SU-DHL-6 (cell line): Measurements from ENCODE around the gene SYNE4.

ENCODE experiments used
- H2AFZ ChIP-seq: fragments of 200-600 bp; sonication (generic); 2 replicates; pipeline ENCODE4 v1.6.1; 2014; ENCODE audit warnings: low read depth, mild to moderate bottlenecking, moderate library complexity, mixed read lengths, antibody characterized with exemption, low read length; ENCODE audit not compliant: severe bottlenecking
- H3F3A ChIP-seq: fragments of 200-600 bp; shearing (Covaris generic); 2 replicates; pipeline ENCODE4 v1.6.0; 2016; ENCODE audit warnings: antibody characterized with exemption, mild to moderate bottlenecking; ENCODE audit not compliant: insufficient read depth
- H3K27ac ChIP-seq: fragments of 200-600 bp; sonication (generic); 2 replicates; pipeline ENCODE4 v1.5.1; 2016; ENCODE audit warnings: low read depth, mild to moderate bottlenecking, low read length, moderate library complexity, mixed read lengths
- H3K27me3 ChIP-seq: fragments of 200-600 bp; sonication (generic), shearing (Covaris generic); 2 replicates; pipeline ENCODE4 v1.6.0; 2014; ENCODE audit warnings: mild to moderate bottlenecking, low read length
- H3K36me3 ChIP-seq: fragments of 200-600 bp; sonication (generic); 2 replicates; pipeline ENCODE4 v1.6.1; 2014; ENCODE audit warnings: mild to moderate bottlenecking, low read length, mixed read lengths
- H3K4me2 ChIP-seq: fragments of 300-600, 200-600 bp; shearing (Covaris generic), sonication (generic); 2 replicates; pipeline ENCODE4 v1.6.0; 2014; ENCODE audit warnings: low read length, low read depth, mild to moderate bottlenecking; ENCODE audit not compliant: poor library complexity, severe bottlenecking
- H3K4me3 ChIP-seq: fragments of 200-600 bp; sonication (generic); 2 replicates; pipeline ENCODE4 v1.5.1; 2014; ENCODE audit warnings: antibody characterized with exemption, low read length, mild to moderate bottlenecking, mixed read lengths; ENCODE audit not compliant: insufficient read depth, poor library complexity, severe bottlenecking
- H3K79me2 ChIP-seq: fragments of 200-600 bp; sonication (generic); 2 replicates; pipeline ENCODE4 v1.6.1; 2014; ENCODE audit warnings: mild to moderate bottlenecking, low read length, moderate library complexity; ENCODE audit not compliant: insufficient read depth
- H3K9ac ChIP-seq: fragments of 200-600 bp; sonication (generic); 2 replicates; pipeline ENCODE4 v1.7.0; 2014; ENCODE audit warnings: mild to moderate bottlenecking, low read length
- H3K9me2 ChIP-seq: fragments of 200-600 bp; sonication (generic); replicated peaks from 2 replicates; pipeline ENCODE4 v1.6.1; 2014; ENCODE audit warnings: low read length; ENCODE audit not compliant: insufficient read depth
- H3K9me3 ChIP-seq: fragments of 200-600 bp; sonication (generic); 2 replicates; pipeline ENCODE4 v1.6.1; 2014; ENCODE audit warnings: low read length, mixed read lengths; ENCODE audit not compliant: insufficient read depth
- H4K20me1 ChIP-seq: fragments of 200-600 bp; sonication (generic); 2 replicates; pipeline ENCODE4 v1.6.1; 2014; ENCODE audit warnings: low read depth, mild to moderate bottlenecking, antibody characterized with exemption, low read length, moderate library complexity, mixed read lengths
- EZH2phosphoT487 ChIP-seq: fragments of 200-600 bp; sonication (generic), shearing (Covaris generic); conservative IDR thresholded peaks from 2 replicates; pipeline ENCODE4 v1.6.1; 2018; ENCODE audit warnings: mild to moderate bottlenecking, antibody characterized with exemption, low read length, moderate library complexity, mixed read lengths
- TF ChIP-seq, protein P1 (sequence below): fragments of 200-600 bp; sonication (generic); IDR thresholded peaks from one replicate; pipeline ENCODE4 v1.5.1; 2017; ENCODE audit warnings: antibody characterized with exemption, mild to moderate bottlenecking, low read length, moderate library complexity; ENCODE audit not compliant: insufficient read depth, poor library complexity, severe bottlenecking

SYNE4 gene

DNA sequence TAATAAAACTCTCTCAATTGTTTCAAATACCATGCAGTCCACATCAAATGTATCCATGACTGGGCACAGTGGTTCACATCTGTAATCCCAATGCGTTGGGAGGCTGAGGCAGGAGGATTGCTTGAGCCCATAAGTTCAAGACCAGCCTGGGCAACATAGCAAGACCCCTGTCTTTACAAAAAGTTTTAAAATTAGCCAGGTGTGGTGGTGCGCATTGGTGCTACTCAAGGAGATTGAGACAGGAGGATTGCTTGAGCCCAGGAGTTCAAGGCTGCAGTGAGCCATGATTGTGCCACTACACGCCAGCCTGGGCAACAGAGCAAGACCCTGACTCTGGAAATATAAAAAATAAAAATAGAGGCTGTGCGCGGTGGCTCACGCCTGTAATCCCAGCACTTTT lies 19.1 kb upstream of the SYNE4 start:
- Histone ChIP-seq H3K27me3 (no peaks in the 10 kb centered on the region), H3K4me2 (no peak overlapping the region), H3K9me3 (no peaks in the 10 kb centered on the region), H3K79me2 (no peaks in the 10 kb centered on the region), H3K27ac (no peak overlapping the region), H3K4me3 (no peak overlapping the region), H2AFZ (no peak overlapping the region), H3F3A (no peaks in the 10 kb centered on the region), H4K20me1 (no peaks in the 10 kb centered on the region), H3K9ac (no peak overlapping the region), H3K9me2 (no peaks in the 10 kb centered on the region), H3K36me3 (no peaks in the 10 kb centered on the region)
- TF ChIP-seq, protein P1, sequence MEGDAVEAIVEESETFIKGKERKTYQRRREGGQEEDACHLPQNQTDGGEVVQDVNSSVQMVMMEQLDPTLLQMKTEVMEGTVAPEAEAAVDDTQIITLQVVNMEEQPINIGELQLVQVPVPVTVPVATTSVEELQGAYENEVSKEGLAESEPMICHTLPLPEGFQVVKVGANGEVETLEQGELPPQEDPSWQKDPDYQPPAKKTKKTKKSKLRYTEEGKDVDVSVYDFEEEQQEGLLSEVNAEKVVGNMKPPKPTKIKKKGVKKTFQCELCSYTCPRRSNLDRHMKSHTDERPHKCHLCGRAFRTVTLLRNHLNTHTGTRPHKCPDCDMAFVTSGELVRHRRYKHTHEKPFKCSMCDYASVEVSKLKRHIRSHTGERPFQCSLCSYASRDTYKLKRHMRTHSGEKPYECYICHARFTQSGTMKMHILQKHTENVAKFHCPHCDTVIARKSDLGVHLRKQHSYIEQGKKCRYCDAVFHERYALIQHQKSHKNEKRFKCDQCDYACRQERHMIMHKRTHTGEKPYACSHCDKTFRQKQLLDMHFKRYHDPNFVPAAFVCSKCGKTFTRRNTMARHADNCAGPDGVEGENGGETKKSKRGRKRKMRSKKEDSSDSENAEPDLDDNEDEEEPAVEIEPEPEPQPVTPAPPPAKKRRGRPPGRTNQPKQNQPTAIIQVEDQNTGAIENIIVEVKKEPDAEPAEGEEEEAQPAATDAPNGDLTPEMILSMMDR, result no peak
- TF ChIP-seq EZH2phosphoT487, result no peak

DNA sequence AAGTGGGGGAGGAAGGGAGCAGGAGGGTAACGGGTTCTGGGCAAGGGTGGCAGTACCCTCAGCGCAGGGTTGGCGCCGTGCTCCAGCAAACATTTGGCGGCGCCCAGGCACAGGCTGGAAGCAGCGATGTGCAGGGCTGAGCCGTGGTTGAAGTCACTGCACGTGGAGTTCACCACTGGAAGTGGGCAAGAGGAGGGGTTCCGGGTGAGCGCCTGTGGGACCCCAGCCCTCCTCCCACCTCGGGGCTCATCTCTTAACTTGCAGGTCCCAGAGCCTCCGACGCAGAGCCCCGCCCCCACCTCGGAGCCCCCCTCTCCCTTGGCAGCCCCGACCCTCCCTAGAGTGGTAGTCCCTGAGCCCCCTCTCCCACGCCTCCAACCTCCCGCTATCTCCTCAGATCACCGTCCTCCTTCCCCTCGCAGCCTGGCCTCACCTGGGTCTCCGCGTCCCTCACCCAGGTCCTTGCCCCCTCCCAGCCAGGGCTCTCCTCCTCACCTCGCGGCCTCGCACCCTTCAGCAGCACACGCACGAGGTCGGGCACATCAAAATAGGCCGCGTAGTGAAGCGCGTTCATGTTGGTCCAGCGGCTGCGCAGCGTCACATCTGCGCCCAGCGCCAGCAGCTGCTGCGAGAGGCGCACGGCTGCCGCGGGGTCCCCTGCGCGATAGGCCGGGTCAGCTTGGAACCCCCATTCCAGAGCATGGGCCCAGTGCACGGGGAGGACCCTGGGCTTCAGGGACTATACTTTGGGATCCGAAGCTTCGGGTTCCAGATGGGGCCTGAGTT lies 17.7 kb upstream of the SYNE4 start:
- Histone ChIP-seq H3K36me3 (no peaks in the 10 kb centered on the region), H3K9ac (no peak overlapping the region)
- no peak for TF ChIP-seq EZH2phosphoT487
- TF ChIP-seq, protein P1, result no peak

DNA sequence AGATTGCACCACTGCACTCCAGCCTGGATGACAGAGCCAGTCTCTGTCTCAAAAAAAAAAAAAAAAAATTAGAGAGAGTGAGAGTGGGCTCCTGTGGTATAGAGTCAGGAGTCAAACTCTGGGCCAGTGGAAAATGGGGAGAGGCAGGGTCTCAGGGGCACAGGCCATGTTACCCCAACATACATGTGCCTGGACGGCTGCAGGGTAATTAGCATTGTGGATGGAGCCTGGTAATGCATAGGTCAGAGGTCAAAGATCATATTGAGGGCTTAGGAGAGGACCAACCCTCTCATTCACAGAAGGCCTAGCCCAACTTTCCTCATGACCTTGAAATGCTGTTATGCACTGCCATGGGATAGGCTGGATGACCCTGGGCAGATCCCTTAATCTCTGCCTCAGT lies 16.9 kb upstream of the SYNE4 start:
- Histone ChIP-seq H3K4me3 (no peak overlapping the region), H4K20me1 (no peaks in the 10 kb centered on the region), H3K9me2 (no peaks in the 10 kb centered on the region), H3K36me3 (no peaks in the 10 kb centered on the region), H3F3A (no peaks in the 10 kb centered on the region), H3K27ac (no peak overlapping the region), H3K9ac (no peak overlapping the region), H3K4me2 (no peak overlapping the region), H3K9me3 (no peaks in the 10 kb centered on the region), H2AFZ (no peak overlapping the region), H3K27me3 (no peaks in the 10 kb centered on the region), H3K79me2 (no peaks in the 10 kb centered on the region)
- no peak for TF ChIP-seq EZH2phosphoT487
- TF ChIP-seq, protein P1, result no peak

More for the DNA sequence above, 17.7 kb upstream of the SYNE4 start:
- Histone ChIP-seq H3K4me3 (no peak overlapping the region), H3K9me2 (no peaks in the 10 kb centered on the region), H3F3A (no peaks in the 10 kb centered on the region), H3K27ac (no peak overlapping the region), H3K4me2 (no peak overlapping the region), H3K9me3 (no peaks in the 10 kb centered on the region), H3K79me2 (no peaks in the 10 kb centered on the region), H3K27me3 (no peaks in the 10 kb centered on the region), H4K20me1 (no peaks in the 10 kb centered on the region), H2AFZ (no peak overlapping the region)
